HEK293T (cell line): Measurements from ENCODE around the gene SFXN1.

Experiments
- ARNT ChIP-seq: fragments of 450-650 bp; IDR thresholded peaks from 2 replicates; pipeline ENCODE4 v1.6.1; 2017; ENCODE audit warnings: mild to moderate bottlenecking
- BHLHE40 ChIP-seq: fragments of 450-650 bp; IDR thresholded peaks from 2 replicates; pipeline ENCODE4 v1.6.1; 2016; ENCODE audit warnings: mild to moderate bottlenecking, moderate library complexity, borderline replicate concordance
- CTBP1 ChIP-seq: fragments of 450-650 bp; IDR thresholded peaks from 2 replicates; pipeline ENCODE4 v1.6.1; 2016; ENCODE audit warnings: borderline replicate concordance
- FOXA1 ChIP-seq: fragments of 450-650 bp; IDR thresholded peaks from 2 replicates; pipeline ENCODE4 v1.6.1; 2016; ENCODE audit warnings: mild to moderate bottlenecking
- FOXM1 ChIP-seq: fragments of 450-650 bp; IDR thresholded peaks from 2 replicates; pipeline ENCODE4 v1.6.1; 2017; ENCODE audit warnings: mild to moderate bottlenecking, borderline replicate concordance
- HDGF ChIP-seq: fragments of 450-650 bp; IDR thresholded peaks from 2 replicates; pipeline ENCODE4 v1.6.1; 2017; ENCODE audit warnings: antibody characterized with exemption, borderline replicate concordance
- LEF1 ChIP-seq: fragments of 450-650 bp; IDR thresholded peaks from 2 replicates; pipeline ENCODE4 v1.6.1; 2017; ENCODE audit warnings: mild to moderate bottlenecking, borderline replicate concordance
- PKNOX1 ChIP-seq: fragments of 450-650 bp; IDR thresholded peaks from 2 replicates; pipeline ENCODE4 v1.6.1; 2016

GRCh38 chr5:175464074-175464941 is 14.1 kb upstream of the SFXN1 start:
- TF ChIP-seq CTBP1 (no peak), LEF1 (no peak), FOXM1 (no peak), HDGF (no peak), ARNT (no peak), FOXA1 (no peak), BHLHE40 (no peak), PKNOX1 (no peak)
